Peyer's patch (tissue), 4 donors: Measurements from ENCODE around the gene ANP32B. TPM values are rescaled to one million over a fixed set of nuclear protein-coding genes. Genes with fewer than 3 reads are reported as not detected.

Source experiments
- DNase-seq, 3 donors: peaks; one replicate each; pipeline ENCODE4 v3.0.0-alpha.2; 2017 to 2019
- H3K27ac ChIP-seq, 4 donors: fragments of 200-600 bp; sonication (generic); one replicate each; pipeline ENCODE4 v1.5.1; 2016 to 2019
- H3K27me3 ChIP-seq, 2 donors: fragments of 200-600 bp; sonication (generic); one replicate each; pipeline ENCODE4 v1.5.1; 2019
- H3K36me3 ChIP-seq, 3 donors: fragments of 200-600 bp; sonication (generic); one replicate each; pipeline ENCODE4 v1.5.1; 2016 to 2019
- H3K4me1 ChIP-seq, 4 donors: fragments of 200-600 bp; sonication (generic); one replicate each; pipeline ENCODE4 v1.5.1; 2016 to 2019
- H3K4me3 ChIP-seq, 4 donors: fragments of 200-600 bp; sonication (generic); 1 replicate in 3 of 4; 2 replicates in 1 of 4; pipeline ENCODE4 v1.5.1; 2016 to 2019; ENCODE audit warnings: mild to moderate bottlenecking in 1 of 4
- H3K9me3 ChIP-seq, 4 donors: fragments of 200-600 bp; sonication (generic); one replicate each; pipeline ENCODE4 v1.5.1; 2016 to 2019; ENCODE audit warnings: mild to moderate bottlenecking in 1 of 4
- POLR2A ChIP-seq, 2 donors: fragments of 450-650 bp; IDR thresholded peaks; one replicate each; pipeline ENCODE4 v1.5.1; 2017; ENCODE audit warnings: antibody characterized with exemption in 2 of 2, mild to moderate bottlenecking in 2 of 2, moderate library complexity in 2 of 2
- total RNA-seq, 4 donors: library from RNA; depleted of rRNA; stranded (reverse); fragments of >200 nt; gene quantifications; one replicate each; pipeline ENCODE4 v1.1.0, GENCODE V29; 2016
- TF ChIP-seq, protein P1 (sequence below), 6 experiments: fragments of 450-650 bp in 4 of 6; fragments of 200-600 bp in 2 of 6; sonication (generic) in 1 of 6; IDR thresholded peaks; one replicate each; pipeline ENCODE4 v1.5.1; 2017 to 2019; ENCODE audit warnings: antibody characterized with exemption in 6 of 6, mild to moderate bottlenecking in 3 of 6, moderate library complexity in 1 of 6

ANP32B gene
- total RNA-seq, 4 donors from 2014 or later, result 25.4 to 57.8 (median 36.6) TPM

DNA sequence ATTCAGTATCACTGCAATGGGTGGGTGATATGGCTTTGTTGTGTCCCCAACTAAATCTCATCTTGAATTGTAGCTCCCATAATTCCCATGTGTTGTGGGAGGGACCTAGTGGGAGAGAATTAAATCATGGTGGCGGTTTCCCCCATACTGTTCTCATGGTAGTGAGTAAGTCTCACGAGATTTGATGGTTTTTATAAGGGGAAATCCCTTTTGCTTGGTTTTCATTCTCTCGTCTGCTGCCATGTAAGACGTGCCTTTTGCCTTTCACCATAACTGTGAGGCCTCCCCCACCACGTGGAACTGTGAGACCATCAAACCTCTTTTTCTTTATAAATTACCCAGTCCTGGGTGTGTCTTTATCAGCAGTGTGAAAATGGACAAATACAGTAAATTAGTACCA is 63.9 kb downstream of the ANP32B start:
- no peaks in the 10 kb centered on the region for H3K9me3 ChIP-seq
- no peak for DNase-seq
- H3K36me3 ChIP-seq, result no peaks in the 10 kb centered on the region
- no peaks in the 10 kb centered on the region for H3K27me3 ChIP-seq
- H3K27ac ChIP-seq, result no peak overlapping the region
- H3K4me3 ChIP-seq, result no peak overlapping the region
- TF ChIP-seq, protein P1, sequence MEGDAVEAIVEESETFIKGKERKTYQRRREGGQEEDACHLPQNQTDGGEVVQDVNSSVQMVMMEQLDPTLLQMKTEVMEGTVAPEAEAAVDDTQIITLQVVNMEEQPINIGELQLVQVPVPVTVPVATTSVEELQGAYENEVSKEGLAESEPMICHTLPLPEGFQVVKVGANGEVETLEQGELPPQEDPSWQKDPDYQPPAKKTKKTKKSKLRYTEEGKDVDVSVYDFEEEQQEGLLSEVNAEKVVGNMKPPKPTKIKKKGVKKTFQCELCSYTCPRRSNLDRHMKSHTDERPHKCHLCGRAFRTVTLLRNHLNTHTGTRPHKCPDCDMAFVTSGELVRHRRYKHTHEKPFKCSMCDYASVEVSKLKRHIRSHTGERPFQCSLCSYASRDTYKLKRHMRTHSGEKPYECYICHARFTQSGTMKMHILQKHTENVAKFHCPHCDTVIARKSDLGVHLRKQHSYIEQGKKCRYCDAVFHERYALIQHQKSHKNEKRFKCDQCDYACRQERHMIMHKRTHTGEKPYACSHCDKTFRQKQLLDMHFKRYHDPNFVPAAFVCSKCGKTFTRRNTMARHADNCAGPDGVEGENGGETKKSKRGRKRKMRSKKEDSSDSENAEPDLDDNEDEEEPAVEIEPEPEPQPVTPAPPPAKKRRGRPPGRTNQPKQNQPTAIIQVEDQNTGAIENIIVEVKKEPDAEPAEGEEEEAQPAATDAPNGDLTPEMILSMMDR (IDR thresholded peaks at IDR 0.05), result no peak
- TF ChIP-seq POLR2A (IDR thresholded peaks at IDR 0.05), result no peak
- H3K4me1 ChIP-seq, result no peaks in the 10 kb centered on the region

DNA sequence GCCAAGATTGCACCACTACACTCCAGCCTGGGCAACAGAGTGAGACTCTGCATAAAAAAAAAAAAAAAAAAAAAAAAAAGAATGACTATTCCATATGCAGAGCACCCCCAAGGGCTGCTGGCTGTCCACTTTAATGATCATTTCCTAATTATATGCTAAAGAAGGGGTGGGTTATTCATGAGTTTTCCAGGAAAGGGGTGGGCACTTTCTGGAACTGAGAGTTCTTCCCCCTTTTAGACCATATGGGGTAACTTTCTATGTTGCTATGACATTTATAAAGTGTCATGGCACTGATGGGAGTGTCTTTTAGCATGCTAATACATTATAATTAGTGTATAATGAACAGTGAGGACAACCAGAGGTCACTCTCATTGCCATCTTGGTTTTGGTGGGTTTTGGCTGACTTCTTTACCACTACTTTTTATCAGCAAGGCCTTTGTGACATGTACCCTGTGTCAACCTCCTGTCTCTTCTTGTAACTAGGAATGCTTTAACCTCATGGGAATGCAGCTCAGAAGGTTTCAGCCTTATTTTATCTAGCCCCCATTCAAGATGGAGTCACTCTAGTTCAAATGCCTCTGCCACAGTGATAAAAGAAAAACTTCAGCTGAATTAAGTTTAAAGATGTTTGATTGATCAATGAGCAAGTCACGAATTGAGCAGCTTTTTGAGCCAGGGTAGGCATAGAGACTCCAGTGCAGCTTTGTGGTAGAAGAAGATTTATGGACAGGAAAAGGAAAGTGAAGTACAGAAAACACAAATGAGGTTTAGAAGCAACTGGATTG is 66.3 kb downstream of the ANP32B start:
- Histone ChIP-seq H3K27me3 (no peaks in the 10 kb centered on the region), H3K4me1 (no peaks in the 10 kb centered on the region), H3K4me3 (no peak overlapping the region), H3K27ac (no peak overlapping the region), H3K36me3 (no peaks in the 10 kb centered on the region), H3K9me3 (no peaks in the 10 kb centered on the region)
- no peak for DNase-seq
- no peak for TF ChIP-seq POLR2A (IDR thresholded peaks at IDR 0.05)
- TF ChIP-seq, protein P1 (IDR thresholded peaks at IDR 0.05), result no peak

DNA sequence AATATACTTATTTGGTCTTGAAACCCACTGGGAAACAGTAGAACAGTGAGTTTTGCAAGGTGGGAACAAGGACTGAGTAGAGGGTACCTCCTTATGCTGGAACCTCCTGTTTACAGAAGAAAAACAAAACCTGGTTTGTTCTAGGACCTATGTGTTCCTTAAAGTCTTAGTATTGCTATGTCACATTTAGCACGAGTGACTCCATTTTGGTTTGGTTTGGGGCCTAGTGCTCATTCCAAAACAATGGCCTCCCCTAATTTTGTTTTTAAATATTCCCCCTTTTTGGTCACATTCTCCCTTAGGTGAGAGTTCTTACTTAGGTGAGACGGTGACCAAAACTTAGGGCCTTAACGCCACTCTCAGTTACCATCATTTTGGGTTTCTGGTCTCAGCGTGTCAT is 67.2 kb downstream of the ANP32B start:
- TF ChIP-seq POLR2A (IDR thresholded peaks at IDR 0.05), result no peak
- TF ChIP-seq, protein P1 (IDR thresholded peaks at IDR 0.05), result no peak
- no peaks in the 10 kb centered on the region for H3K9me3 ChIP-seq

DNA sequence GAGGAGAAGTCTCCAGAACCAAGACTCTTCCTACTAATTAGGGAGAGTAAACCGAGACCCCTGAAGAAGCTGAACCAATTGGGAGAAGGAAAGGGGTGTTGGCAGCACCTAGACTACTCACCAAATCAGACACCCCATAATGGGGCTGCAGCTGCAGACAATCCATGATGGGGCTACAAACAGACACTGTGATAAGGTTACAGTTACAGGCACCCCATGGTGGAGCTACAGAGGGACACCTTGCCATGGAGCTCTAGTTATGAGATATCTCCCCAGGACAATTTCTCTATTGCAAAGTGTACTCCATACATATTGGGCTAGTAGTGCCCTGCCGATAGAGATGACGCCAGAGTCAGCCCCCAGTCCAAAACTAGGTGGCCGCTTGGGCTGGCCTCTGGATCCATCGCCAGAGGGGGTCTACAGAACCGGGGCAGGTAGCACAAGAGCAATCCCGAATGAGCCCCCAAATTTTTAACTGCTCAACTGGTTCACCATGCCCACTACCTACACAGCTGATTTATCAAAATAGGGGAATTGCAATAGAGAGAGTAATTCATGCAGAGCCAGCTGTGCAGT is 71.3 kb downstream of the ANP32B start:
- H3K36me3 ChIP-seq, result no peaks in the 10 kb centered on the region
- no peak overlapping the region for H3K27ac ChIP-seq
- no peaks in the 10 kb centered on the region for H3K9me3 ChIP-seq
- no peak for TF ChIP-seq POLR2A (IDR thresholded peaks at IDR 0.05)
- TF ChIP-seq, protein P1 (IDR thresholded peaks at IDR 0.05), result no peak
- H3K4me1 ChIP-seq, result peaks cover 0 to 16% (median 0%) of the 10 kb centered on the region in 4 donors
- no peak for DNase-seq
- H3K4me3 ChIP-seq, result no peak overlapping the region
- H3K27me3 ChIP-seq, result no peaks in the 10 kb centered on the region

More for the DNA sequence above, 67.2 kb downstream of the ANP32B start:
- Histone ChIP-seq H3K36me3 (no peaks in the 10 kb centered on the region), H3K27me3 (no peaks in the 10 kb centered on the region), H3K4me1 (no peaks in the 10 kb centered on the region), H3K4me3 (no peak overlapping the region), H3K27ac (no peak overlapping the region)
- DNase-seq, result no peak

DNA sequence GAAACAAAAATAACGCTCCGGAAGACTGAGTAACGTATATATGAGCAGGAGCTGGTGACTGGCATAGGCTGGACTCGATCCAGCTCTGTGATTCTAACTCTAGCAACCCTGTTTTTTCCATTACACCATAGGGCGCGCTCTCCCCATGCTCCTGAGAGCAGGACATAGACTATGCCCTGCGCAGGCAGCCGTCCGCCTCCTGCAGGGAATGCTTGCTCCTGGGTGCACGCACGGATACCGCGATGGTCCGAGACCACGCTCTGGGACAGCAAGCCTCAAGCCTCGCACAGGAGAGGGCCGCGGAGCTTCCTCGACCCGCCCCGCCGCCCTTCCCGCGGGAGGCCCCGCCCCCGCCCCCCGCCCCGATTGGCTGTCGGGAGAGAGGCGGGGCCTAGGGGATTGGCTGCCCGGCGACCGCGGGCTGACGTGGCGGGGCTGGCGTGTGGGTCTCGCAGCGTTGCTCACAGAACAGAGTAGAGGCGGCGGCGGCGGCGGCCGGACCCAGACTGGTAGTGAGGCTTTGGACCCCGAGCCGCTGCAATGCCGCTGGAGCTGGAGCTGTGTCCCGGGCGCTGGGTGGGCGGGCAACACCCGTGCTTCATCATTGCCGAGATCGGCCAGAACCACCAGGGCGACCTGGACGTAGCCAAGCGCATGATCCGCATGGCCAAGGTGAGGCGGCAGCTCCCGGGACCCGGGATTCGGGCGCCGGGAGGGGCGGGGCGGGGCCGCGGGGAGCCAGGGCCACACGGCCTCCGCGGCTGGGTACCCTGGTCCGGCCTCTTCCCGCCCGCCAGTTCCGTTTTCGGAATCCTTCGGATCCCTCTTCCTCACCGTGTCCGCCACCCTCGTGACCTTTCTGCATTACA is 73.4 kb downstream of the ANP32B start, which contains the start of gene NANS:
Gene NANS, plus strand, starts transcription at position 464 of the 869 bp plus-strand sequence. Its CDS starts 77 bp downstream, at position 541.
- Histone ChIP-seq H3K36me3 (peaks cover 0 to 10% (median 0%) of the 10 kb centered on the region in 3 donors), H3K4me3 (peak within 1 kb of the TSS; percentile 74 to 99 (median 89)), H3K9me3 (no peaks in the 10 kb centered on the region), H3K4me1 (peaks cover 0 to 19% (median 0%) of the 10 kb centered on the region in 4 donors), H3K27ac (peak within 1 kb of the TSS; percentile 93 to 98 (median 96)), H3K27me3 (no peaks in the 10 kb centered on the region)
- peak; percentile 97 to 98 (median 97) for DNase-seq
- TF ChIP-seq, protein P1 (IDR thresholded peaks at IDR 0.05), result peak in 3 of 6 experiments; percentile 13 to 26 (median 18)
- TF ChIP-seq POLR2A (IDR thresholded peaks at IDR 0.05), result peak; percentile 97 to 99
